ENCODE results near the gene CNKSR3.
"Not testable (repeated sequence)": the region's sequence is repeated elsewhere in the genome, so short reads cannot be mapped to it uniquely, and the experiment has no call there.

CNKSR3 gene

DNA sequence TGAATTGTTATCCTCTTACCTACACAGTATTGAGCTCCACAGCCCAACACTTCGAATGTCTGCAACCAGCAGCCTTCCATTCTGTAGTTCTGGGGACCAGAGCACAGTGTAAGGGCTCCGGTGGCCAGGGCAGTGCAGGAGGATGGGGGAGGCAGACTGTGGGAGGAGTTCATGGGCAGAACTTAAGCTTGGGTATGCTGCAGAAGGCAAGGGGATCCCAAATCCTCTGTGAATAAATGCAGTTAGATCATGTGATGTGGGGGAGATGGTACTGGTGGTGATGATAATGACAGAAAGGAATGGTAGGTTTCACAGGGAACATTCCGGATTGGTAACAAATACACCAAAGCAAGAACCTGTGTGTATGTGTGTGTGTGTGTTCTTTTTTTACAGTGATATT, 26.5 kb upstream of the CNKSR3 start:
- H3K9me3 Mint-ChIP-seq = no peaks in the 10 kb centered on the region
- H3K27ac Mint-ChIP-seq = no peak overlapping the region
- H3K4me3 Mint-ChIP-seq = no peak overlapping the region
- H3K4me1 Mint-ChIP-seq (ENCODE audit: low read depth) = no peaks in the 10 kb centered on the region
- peaks cover 6% of the 10 kb centered on the region for H3K27me3 Mint-ChIP-seq (ENCODE audit: low read depth)
- no peaks in the 10 kb centered on the region for H3K36me3 Mint-ChIP-seq (ENCODE audit: low read depth)

DNA sequence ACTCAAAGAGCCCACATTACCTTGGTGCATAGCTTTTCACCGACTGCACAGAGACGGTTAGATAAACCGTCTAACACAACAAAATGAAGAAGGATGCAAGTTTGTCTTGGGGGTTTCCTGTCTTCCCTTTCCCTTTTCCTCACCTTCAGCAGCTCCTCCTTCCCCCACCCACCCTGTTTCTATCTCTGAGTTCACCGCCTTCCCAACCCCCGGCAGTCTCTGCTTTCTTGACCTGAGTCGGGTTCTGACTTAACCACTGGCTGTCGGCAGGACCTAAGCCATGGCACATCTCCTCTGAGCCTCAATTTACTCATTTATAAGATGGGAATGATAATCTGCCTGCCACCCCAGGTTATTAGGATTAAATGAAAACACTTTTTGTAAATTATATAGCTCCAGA, 25.8 kb upstream of the CNKSR3 start:
- no peaks in the 10 kb centered on the region for H3K9me3 Mint-ChIP-seq
- H3K4me1 Mint-ChIP-seq (ENCODE audit: low read depth) = no peaks in the 10 kb centered on the region
- H3K4me3 Mint-ChIP-seq = no peak overlapping the region
- H3K36me3 Mint-ChIP-seq (ENCODE audit: low read depth) = no peaks in the 10 kb centered on the region
- H3K27ac Mint-ChIP-seq = no peak overlapping the region
- H3K27me3 Mint-ChIP-seq (ENCODE audit: low read depth) = peaks cover 6% of the 10 kb centered on the region

DNA sequence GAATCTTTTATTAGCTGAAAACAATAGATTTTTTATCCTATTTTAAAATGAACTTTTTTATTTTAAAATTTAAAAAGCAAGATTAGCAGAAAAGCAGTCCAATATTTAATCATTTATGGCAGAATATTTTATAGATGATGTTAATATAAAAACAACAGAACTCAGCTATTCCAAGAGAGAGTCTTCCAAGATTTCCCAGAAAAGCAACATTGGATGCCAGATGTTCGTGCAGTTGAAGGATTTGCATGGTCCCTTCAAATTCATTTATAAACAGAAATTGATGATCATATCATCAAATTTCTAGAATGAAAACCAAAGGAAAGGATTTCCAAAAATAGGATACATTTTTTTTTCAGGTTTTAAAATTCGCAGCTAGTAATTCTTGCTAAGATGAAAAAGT, 25.4 kb upstream of the CNKSR3 start:
- Mint-ChIP-seq H3K4me3 (no peak overlapping the region), H3K27ac (no peak overlapping the region), H3K4me1 (ENCODE audit: low read depth) (no peaks in the 10 kb centered on the region), H3K36me3 (ENCODE audit: low read depth) (no peaks in the 10 kb centered on the region), H3K9me3 (no peaks in the 10 kb centered on the region), H3K27me3 (ENCODE audit: low read depth) (peaks cover 6% of the 10 kb centered on the region)

DNA sequence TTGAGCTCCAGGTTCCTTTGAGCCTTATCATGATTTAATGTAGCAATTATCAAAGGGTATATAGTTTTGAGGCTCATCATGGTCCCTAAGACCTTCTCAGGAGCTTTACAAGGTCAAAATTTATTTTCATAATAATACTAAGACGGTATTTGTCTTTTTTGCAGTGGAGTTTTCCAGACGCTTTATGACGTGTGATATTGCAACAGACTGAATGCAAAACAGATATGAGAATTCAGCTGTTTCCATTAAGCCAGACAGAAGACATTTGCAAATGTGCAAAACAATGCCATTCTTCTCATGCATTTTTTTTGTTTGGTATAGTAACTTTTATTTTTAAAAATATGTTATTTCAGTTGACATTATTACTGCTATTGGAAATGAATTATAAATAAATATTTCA, 24.7 kb upstream of the CNKSR3 start:
- Mint-ChIP-seq H3K4me3 (no peak overlapping the region), H3K27me3 (ENCODE audit: low read depth) (peaks cover 6% of the 10 kb centered on the region), H3K27ac (no peak overlapping the region), H3K9me3 (no peaks in the 10 kb centered on the region), H3K4me1 (ENCODE audit: low read depth) (no peaks in the 10 kb centered on the region), H3K36me3 (ENCODE audit: low read depth) (no peaks in the 10 kb centered on the region)

DNA sequence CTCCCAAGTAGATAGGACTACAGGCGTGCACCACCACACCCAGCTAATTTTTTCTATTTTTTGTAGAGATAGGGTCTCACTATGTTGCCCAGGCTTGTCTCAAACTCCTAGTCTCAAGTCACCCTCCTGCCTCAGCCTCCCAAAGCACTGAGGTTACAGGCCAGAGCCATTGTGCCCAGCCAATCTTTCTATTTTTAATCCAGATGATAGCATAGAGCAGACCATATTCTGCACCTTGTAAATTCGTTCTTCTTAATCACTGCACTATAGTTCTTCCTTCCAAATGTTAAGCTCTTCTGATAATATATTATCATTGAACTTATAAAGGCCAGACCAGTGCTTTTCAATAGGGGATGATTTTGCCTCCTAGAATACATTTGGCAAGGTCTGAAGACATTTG, 24.0 kb upstream of the CNKSR3 start:
- no peaks in the 10 kb centered on the region for H3K36me3 Mint-ChIP-seq (ENCODE audit: low read depth)
- no peaks in the 10 kb centered on the region for H3K4me1 Mint-ChIP-seq (ENCODE audit: low read depth)
- H3K27ac Mint-ChIP-seq = no peak overlapping the region
- peaks cover 6% of the 10 kb centered on the region for H3K27me3 Mint-ChIP-seq (ENCODE audit: low read depth)
- H3K9me3 Mint-ChIP-seq = no peaks in the 10 kb centered on the region
- H3K4me3 Mint-ChIP-seq = no peak overlapping the region

DNA sequence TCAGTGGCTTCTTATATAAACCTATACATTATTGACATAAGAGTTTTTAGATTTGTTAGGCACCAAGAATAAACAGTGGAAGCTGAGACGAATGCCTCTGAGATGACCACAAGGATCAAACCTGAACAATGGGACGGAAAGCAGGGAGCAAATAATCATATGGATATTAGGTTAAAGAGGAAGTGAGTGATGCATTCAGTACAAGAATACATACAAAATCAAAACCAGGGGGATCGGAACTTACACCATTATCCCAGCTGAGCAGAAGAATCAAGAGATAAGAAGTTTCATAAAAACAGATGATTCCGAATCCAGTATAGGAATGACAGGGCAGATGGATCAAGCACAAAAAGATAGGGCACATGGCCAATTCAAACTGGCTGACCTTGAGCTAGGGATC, 21.9 kb upstream of the CNKSR3 start:
- Mint-ChIP-seq H3K4me1 (ENCODE audit: low read depth) (no peaks in the 10 kb centered on the region), H3K36me3 (ENCODE audit: low read depth) (no peaks in the 10 kb centered on the region), H3K9me3 (no peaks in the 10 kb centered on the region), H3K27me3 (ENCODE audit: low read depth) (peaks cover under 1% of the 10 kb centered on the region), H3K4me3 (no peak overlapping the region), H3K27ac (no peak overlapping the region)

DNA sequence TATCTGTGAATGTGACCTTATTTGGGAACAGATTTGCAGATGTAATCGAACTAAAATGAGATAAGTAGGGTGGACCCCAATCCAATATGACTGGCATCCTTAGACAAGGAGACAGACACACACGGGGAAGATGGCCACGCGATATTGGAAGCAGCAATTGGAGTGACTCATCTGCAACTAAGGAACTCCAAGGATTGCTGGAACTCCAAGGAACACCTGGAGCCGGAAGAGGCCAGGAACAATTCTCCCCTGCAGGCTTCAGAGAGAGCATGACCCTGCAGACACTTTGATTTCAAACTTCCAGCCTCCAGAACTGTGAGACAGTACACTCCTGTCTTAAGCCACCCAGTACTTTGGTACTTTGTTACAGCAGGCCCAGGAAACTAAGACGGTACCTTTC, 19.5 kb upstream of the CNKSR3 start:
- no peaks in the 10 kb centered on the region for H3K9me3 Mint-ChIP-seq
- peaks cover 3% of the 10 kb centered on the region for H3K4me1 Mint-ChIP-seq (ENCODE audit: low read depth)
- no peak overlapping the region for H3K4me3 Mint-ChIP-seq
- no peaks in the 10 kb centered on the region for H3K27me3 Mint-ChIP-seq (ENCODE audit: low read depth)
- no peaks in the 10 kb centered on the region for H3K36me3 Mint-ChIP-seq (ENCODE audit: low read depth)
- H3K27ac Mint-ChIP-seq = no peak overlapping the region

DNA sequence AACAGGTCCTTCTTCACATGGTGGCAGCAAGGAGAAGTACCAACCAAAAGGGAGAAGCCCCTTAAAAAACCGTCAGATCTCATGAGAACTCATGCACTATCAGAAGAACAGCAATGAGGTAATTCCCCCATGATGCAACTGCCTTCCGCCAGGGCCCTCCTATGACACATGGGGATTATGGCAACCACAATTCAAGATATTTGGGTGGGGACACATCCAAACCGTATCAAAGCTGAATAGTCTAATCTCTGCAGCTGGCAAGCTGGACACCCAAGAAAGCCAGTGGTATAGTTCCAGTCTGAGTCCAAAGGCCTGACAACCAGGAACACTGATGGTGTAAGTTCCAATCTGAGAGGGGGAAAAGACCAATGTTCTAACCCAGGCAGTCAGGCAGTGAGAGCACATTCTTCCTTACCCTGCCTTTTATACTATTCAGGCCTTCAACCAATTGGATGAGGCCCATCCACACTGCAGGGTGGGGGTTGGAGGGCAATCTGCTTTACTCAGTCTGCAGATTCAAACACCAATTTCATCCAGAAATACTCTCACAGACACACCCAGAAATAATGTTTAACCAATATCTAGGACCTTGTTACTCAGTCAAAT, 17.9 kb upstream of the CNKSR3 start:
- Mint-ChIP-seq H3K4me1 (ENCODE audit: low read depth) (peaks cover 3% of the 10 kb centered on the region), H3K36me3 (ENCODE audit: low read depth) (no peaks in the 10 kb centered on the region), H3K4me3 (no peak overlapping the region), H3K27ac (no peak overlapping the region), H3K9me3 (no peaks in the 10 kb centered on the region), H3K27me3 (ENCODE audit: low read depth) (no peaks in the 10 kb centered on the region)

DNA sequence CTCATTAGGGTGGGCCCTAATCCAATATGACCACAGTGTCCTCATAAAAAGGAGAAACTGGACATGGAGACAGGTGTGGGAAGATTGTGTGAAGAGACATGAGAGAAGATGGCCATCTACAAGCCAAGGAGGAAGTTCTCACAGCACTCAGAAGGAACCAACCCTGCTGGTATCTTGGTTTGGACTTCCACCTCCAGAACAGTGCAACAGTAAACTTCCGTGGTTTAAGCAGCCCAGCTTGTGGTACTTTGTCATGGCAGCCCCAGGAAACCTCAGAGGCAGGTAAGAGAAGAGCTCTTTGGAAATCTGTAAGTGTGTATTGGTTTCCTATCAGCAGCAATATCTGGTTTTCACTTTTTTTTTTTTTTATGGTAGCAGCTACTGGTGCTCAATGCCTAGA, 16.5 kb upstream of the CNKSR3 start:
- Mint-ChIP-seq H3K27me3 (ENCODE audit: low read depth) (no peaks in the 10 kb centered on the region), H3K4me3 (no peak overlapping the region), H3K27ac (no peak overlapping the region), H3K4me1 (ENCODE audit: low read depth) (peaks cover 3% of the 10 kb centered on the region), H3K36me3 (ENCODE audit: low read depth) (no peaks in the 10 kb centered on the region), H3K9me3 (no peaks in the 10 kb centered on the region)

DNA sequence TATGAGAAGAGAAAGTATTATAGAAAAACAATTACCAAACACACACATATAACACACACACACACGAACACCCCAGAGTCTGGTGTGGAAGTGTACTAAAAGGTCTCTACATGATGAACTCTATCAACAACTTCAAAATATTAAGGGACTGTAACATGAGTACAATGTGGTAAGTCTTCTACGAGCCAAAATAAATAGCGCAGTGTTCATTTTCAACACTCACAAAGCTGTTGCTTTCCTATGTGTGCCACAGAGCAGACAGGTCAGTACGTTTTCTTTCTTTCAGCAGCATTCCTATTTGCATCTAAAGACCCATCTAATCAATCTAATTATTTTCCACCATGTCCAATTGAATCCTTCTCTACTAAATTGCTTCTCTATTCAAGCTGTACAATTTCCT, 12.1 kb upstream of the CNKSR3 start:
- Mint-ChIP-seq H3K27ac (no peak overlapping the region), H3K9me3 (no peaks in the 10 kb centered on the region), H3K36me3 (ENCODE audit: low read depth) (no peaks in the 10 kb centered on the region), H3K27me3 (ENCODE audit: low read depth) (peaks cover 9% of the 10 kb centered on the region), H3K4me1 (ENCODE audit: low read depth) (peaks cover 3% of the 10 kb centered on the region), H3K4me3 (no peak overlapping the region)

DNA sequence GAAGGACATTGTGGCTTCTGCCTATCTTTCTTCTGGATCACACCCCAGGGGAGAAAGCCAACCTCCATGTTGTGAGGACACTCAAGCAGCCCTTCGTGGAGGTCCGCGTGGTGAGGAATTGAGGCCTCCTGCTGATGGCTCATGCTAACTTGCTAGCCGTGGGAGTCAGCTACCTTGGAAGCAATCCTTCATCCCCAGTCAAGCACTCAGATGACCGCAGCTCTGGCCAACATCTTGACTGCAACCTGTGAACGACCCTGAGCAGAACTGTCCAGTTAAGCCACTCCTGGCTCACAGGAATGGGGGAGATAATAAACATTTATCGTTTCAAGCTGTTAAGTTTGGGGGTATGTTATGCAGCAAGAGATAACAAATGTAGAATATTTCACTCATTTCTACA, 10.9 kb upstream of the CNKSR3 start:
- H3K4me3 Mint-ChIP-seq = no peak overlapping the region
- no peaks in the 10 kb centered on the region for H3K36me3 Mint-ChIP-seq (ENCODE audit: low read depth)

DNA sequence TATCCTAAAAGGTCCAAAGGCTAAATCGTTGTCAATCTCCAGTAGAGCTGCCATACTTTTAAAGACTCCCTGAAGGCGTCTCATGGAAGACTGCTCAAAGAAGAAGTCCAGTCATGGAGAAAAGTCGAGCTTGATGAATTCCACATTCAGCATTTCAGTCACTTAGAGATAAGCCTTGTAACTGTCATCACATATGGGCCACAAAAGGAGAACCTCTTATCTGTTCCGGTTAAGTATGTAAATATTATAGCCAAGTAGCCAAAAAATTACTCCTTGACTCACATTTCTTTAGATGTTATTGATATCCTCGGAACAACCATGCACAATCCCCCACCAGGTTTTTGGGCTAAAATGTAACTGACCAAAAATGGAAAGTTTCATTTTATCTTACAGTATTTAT, 9.8 kb upstream of the CNKSR3 start:
- Mint-ChIP-seq H3K4me3 (no peak overlapping the region), H3K36me3 (ENCODE audit: low read depth) (no peaks in the 10 kb centered on the region), H3K27ac (no peak overlapping the region), H3K9me3 (no peaks in the 10 kb centered on the region), H3K4me1 (ENCODE audit: low read depth) (no peaks in the 10 kb centered on the region), H3K27me3 (ENCODE audit: low read depth) (peaks cover 9% of the 10 kb centered on the region)

More for the DNA sequence above, 10.9 kb upstream of the CNKSR3 start:
- Mint-ChIP-seq H3K27me3 (ENCODE audit: low read depth) (peaks cover 9% of the 10 kb centered on the region), H3K9me3 (no peaks in the 10 kb centered on the region), H3K27ac (no peak overlapping the region), H3K4me1 (ENCODE audit: low read depth) (no peaks in the 10 kb centered on the region)

DNA sequence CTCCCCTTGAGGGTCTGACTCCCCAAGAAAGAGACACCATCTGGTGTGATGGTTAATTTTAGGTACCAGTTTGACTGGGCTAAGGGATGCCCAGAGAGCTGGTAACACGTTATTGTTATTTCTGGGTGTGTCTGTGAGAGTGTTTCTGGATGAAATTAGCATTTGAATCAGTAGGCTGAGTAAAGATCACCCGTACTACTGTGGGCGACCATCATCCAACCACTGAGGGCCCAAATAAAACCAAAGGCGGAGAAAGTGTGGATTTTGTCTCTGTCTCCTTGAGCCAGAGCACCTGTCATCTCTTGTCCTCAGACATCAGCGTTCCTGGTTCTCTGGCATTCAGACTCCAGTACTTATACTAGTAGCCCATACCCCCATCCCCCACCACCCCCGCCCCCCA, 7.9 kb upstream of the CNKSR3 start:
- Mint-ChIP-seq H3K27ac (no peak overlapping the region), H3K27me3 (ENCODE audit: low read depth) (peaks cover 10% of the 10 kb centered on the region), H3K4me1 (ENCODE audit: low read depth) (no peaks in the 10 kb centered on the region), H3K9me3 (no peaks in the 10 kb centered on the region), H3K36me3 (ENCODE audit: low read depth) (no peaks in the 10 kb centered on the region), H3K4me3 (no peak overlapping the region)

DNA sequence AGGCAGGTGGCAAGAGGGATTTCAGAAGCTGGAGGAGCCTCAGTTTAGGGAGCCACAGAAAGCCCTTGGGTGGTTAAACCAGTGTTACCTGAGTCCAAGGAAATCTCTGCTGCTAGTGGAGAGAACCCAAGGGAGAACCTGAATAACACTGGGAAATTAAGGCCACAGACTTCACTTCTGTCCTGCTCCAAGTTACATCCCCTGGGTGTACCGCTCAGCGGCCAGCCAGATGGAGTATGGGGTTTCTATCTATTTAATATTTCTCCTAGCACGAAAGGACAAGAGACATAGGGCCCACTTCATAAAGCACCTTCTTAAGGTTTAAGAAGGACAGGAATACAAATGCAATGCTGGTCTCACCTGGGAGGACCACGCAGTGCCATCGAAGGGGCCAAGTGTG, 5.8 kb upstream of the CNKSR3 start:
- Mint-ChIP-seq H3K27ac (no peak overlapping the region), H3K4me3 (no peak overlapping the region), H3K36me3 (ENCODE audit: low read depth) (no peaks in the 10 kb centered on the region), H3K27me3 (ENCODE audit: low read depth) (peaks cover 29% of the 10 kb centered on the region), H3K4me1 (ENCODE audit: low read depth) (no peaks in the 10 kb centered on the region), H3K9me3 (no peaks in the 10 kb centered on the region)

DNA sequence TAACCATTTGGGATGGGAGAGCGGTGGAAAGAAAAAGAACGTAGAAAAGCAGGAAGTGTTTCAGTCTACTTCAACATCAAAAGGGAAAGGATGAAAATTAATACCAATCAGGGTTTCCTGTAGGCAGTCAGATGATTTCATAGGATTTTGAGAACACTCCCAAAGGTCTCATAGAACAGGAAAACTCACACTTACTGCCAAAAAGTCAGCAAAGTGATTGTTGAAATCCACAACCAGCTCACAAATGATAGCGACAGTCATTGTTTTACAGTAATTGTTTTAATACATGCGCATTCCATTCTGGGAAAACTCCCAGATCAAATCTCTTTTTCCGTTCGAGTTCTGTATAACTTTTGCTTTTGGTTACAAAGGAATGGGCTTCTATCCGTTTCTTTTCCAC, 5.3 kb upstream of the CNKSR3 start:
- Mint-ChIP-seq H3K27me3 (ENCODE audit: low read depth) (peaks cover 32% of the 10 kb centered on the region), H3K4me3 (no peak overlapping the region), H3K4me1 (ENCODE audit: low read depth) (peaks cover 2% of the 10 kb centered on the region), H3K9me3 (no peaks in the 10 kb centered on the region), H3K36me3 (ENCODE audit: low read depth) (no peaks in the 10 kb centered on the region), H3K27ac (no peak overlapping the region)

DNA sequence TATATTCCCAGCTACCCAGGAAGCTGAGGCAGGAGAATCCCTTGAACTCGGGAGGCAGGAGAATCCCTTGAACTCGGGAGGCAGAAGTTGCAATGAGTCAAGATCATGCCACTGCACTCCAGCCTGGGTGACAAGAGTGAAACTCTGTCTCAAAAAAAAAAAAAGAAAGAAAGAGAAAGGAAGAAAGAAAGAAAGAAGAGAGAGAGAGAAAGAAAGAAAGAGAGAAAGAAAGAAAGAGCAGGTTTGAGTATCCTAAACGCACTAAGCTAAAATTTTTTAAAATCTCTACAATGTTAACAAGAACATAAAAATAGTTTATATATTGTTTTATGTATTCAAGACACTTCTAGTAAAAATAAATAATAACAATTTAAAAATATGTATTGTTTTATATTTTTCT, 4.6 kb upstream of the CNKSR3 start:
- H3K9me3 Mint-ChIP-seq; H3K36me3 Mint-ChIP-seq (ENCODE audit: low read depth); H3K4me3 Mint-ChIP-seq; H3K27ac Mint-ChIP-seq; H3K4me1 Mint-ChIP-seq (ENCODE audit: low read depth): not testable (repeated sequence)
- H3K27me3 Mint-ChIP-seq (ENCODE audit: low read depth) = peaks cover 35% of the 10 kb centered on the region

Data from T-helper 1 cell treated with Interleukin-12 subunit alpha and Interleukin-12 subunit beta and Interleukin-4 antibody, amounts not matched to agents 30 μg/mL and 1 μg/mL, for 36 hours (primary cell).